Skin epidermis (tissue), 12 donors: ENCODE data around the gene ALG11.
"Not testable (repeated sequence)": the region's sequence is repeated elsewhere in the genome, so short reads cannot be mapped to it uniquely, and the experiment has no call there.

Source experiments
- H3K27ac ChIP-seq, 21 experiments: fragments of 200-600 bp; sonication (generic) in 11 of 21; one replicate each; pipeline ENCODE4 v1.5.0; 2020; ENCODE audit warnings: mild to moderate bottlenecking in 3 of 21, inconsistent platforms in 2 of 21, moderate library complexity in 2 of 21
- H3K4me3 ChIP-seq, 7 experiments: fragments of 200-600 bp; sonication (generic) in 2 of 7; one replicate each; pipeline ENCODE4 v1.5.0; 2020; ENCODE audit warnings: inconsistent platforms in 2 of 7, mild to moderate bottlenecking in 2 of 7, moderate library complexity in 1 of 7

Gene ALG11

GRCh38 chr13:52011632-52012511, at the start of gene ALG11:
Gene ALG11 (plus strand): TSS chr13:52012398. CDS start chr13:52012419, 21 bp downstream.
- H3K27ac ChIP-seq: peak within 1 kb of the TSS; percentile 35 to 89 (median 70)
- H3K4me3 ChIP-seq: peak within 1 kb of the TSS; percentile 61 to 99 (median 84)

GRCh38 chr13:51966186-51966585, 46.0 kb upstream of the ALG11 start:
- Histone ChIP-seq H3K27ac (no peak overlapping the region), H3K4me3 (no peak overlapping the region)

GRCh38 chr13:51967482-51968446, 44.4 kb upstream of the ALG11 start:
- H3K27ac ChIP-seq: peak overlapping the region in 1 of 21 experiments; percentile 56
- no peak overlapping the region for H3K4me3 ChIP-seq

GRCh38 chr13:51970349-51970748, 41.8 kb upstream of the ALG11 start:
- H3K27ac ChIP-seq: no peak overlapping the region
- no peak overlapping the region for H3K4me3 ChIP-seq

GRCh38 chr13:51971520-51972426, 40.4 kb upstream of the ALG11 start:
- Histone ChIP-seq H3K27ac (no peak overlapping the region), H3K4me3 (no peak overlapping the region)

GRCh38 chr13:51974482-51974881, 37.7 kb upstream of the ALG11 start:
- Histone ChIP-seq H3K27ac (no peak overlapping the region), H3K4me3 (no peak overlapping the region)

GRCh38 chr13:51976423-51976822, 35.8 kb upstream of the ALG11 start:
- Histone ChIP-seq H3K27ac (no peak overlapping the region), H3K4me3 (no peak overlapping the region)

- Histone ChIP-seq H3K27ac (no peak overlapping the region), H3K4me3 (no peak overlapping the region)
Observed at GRCh38 chr13:51976890-51977289, 35.3 kb upstream of the ALG11 start.

- H3K27ac ChIP-seq: no peak overlapping the region
- H3K4me3 ChIP-seq: no peak overlapping the region
Observed at GRCh38 chr13:51977625-51978024, 34.6 kb upstream of the ALG11 start.

- H3K27ac ChIP-seq: no peak overlapping the region
Observed at GRCh38 chr13:51978796-51979556, 33.2 kb upstream of the ALG11 start.

GRCh38 chr13:51980908-51981307, 31.3 kb upstream of the ALG11 start:
- H3K27ac ChIP-seq: peak overlapping the region in 1 of 21 experiments; percentile 57
- no peak overlapping the region for H3K4me3 ChIP-seq

More at GRCh38 chr13:51978796-51979556, 33.2 kb upstream of the ALG11 start:
- no peak overlapping the region for H3K4me3 ChIP-seq

GRCh38 chr13:51981355-51981754, 30.8 kb upstream of the ALG11 start:
- Histone ChIP-seq H3K27ac (peak overlapping the region in 1 of 21 experiments; percentile 57), H3K4me3 (no peak overlapping the region)

- not testable (repeated sequence) for H3K27ac ChIP-seq, H3K4me3 ChIP-seq
Observed at GRCh38 chr13:51983292-51983691, 28.9 kb upstream of the ALG11 start.

GRCh38 chr13:51984904-51985303, 27.3 kb upstream of the ALG11 start:
- not testable (repeated sequence) for H3K27ac ChIP-seq, H3K4me3 ChIP-seq

GRCh38 chr13:51988988-51989618, 23.1 kb upstream of the ALG11 start:
- H3K27ac ChIP-seq: no peak overlapping the region

GRCh38 chr13:51993713-51994112, 18.5 kb upstream of the ALG11 start:
- Histone ChIP-seq H3K27ac (no peak overlapping the region), H3K4me3 (no peak overlapping the region)

More at GRCh38 chr13:51988988-51989618, 23.1 kb upstream of the ALG11 start:
- no peak overlapping the region for H3K4me3 ChIP-seq

- Histone ChIP-seq H3K4me3 (no peak overlapping the region), H3K27ac (peak overlapping the region in 1 of 21 experiments; percentile 8)
Observed at GRCh38 chr13:51995677-51996551, 16.3 kb upstream of the ALG11 start.
